HFFc6 (cell line): ENCODE data around the gene DISC1. TPM values are rescaled to one million over a fixed set of nuclear protein-coding genes. Genes with fewer than 3 reads are reported as not detected.
"Not testable (repeated sequence)": the region's sequence is repeated elsewhere in the genome, so short reads cannot be mapped to it uniquely, and the experiment has no call there.

ENCODE experiments used
- DNase-seq: peaks from one replicate; pipeline ENCODE4 v3.0.0-alpha.2; 2018
- H3K27ac Mint-ChIP-seq: 2 replicates; pipeline ENCODE4 v1.8.0; 2020; ENCODE audit warnings: mild to moderate bottlenecking, mixed read lengths
- H3K27me3 Mint-ChIP-seq: 2 replicates; pipeline ENCODE4 v1.8.0; 2021; ENCODE audit warnings: mild to moderate bottlenecking, moderate library complexity, mixed read lengths; ENCODE audit not compliant: insufficient read depth
- H3K36me3 Mint-ChIP-seq: 2 replicates; pipeline ENCODE4 v1.8.0; 2021; ENCODE audit warnings: low read depth, mixed read lengths
- H3K4me1 Mint-ChIP-seq: 2 replicates; pipeline ENCODE4 v1.8.0; 2020; ENCODE audit warnings: low read depth, mixed read lengths
- H3K4me3 Mint-ChIP-seq: 2 replicates; pipeline ENCODE4 v1.8.0; 2020; ENCODE audit warnings: mild to moderate bottlenecking, moderate library complexity, mixed read lengths
- H3K9me3 Mint-ChIP-seq: 2 replicates; pipeline ENCODE4 v1.8.0; 2020; ENCODE audit warnings: mild to moderate bottlenecking, mixed read lengths
- CTCF ChIP-seq: fragments of 200-600 bp; sonication (generic); IDR thresholded peaks from 2 replicates; pipeline ENCODE4 v1.5.0; 2021; ENCODE audit warnings: antibody characterized with exemption, mild to moderate bottlenecking
- total RNA-seq, 6 experiments: library from RNA; stranded (reverse); fragmentation: NEBNext Ultra II Directional; extraction: Animal tissue kit (Norgen Biotek cat#: 25700); gene quantifications; 2 replicates in 1 of 6; 3 replicates in 5 of 6; pipeline ENCODE4 v1.2.3, GENCODE V29; 2021

The DISC1 gene
- total RNA-seq, 6 experiments from 2014 or later, result 1.3 to 4.3 (median 1.9) TPM

DNA sequence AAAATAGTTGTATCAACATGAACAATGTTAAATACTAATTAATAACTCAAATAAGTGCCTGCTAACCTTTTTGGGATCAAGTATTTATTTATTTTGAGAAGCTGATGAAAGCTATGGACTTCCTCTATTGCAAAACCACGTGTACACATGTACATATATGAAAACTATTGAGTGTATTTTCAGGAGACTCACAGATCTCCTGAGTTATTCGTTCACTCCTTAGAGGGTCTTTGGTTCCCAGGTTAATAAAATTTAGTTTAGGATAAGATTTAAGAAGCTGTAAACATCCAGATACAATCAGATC is 130.5 kb downstream of the DISC1 start:
- DNase-seq, result no peak
- TF ChIP-seq CTCF, result no peak; the same call in none of the 2 replicates
- Mint-ChIP-seq H3K36me3 (peaks cover 4% of the 10 kb centered on the region; the same call in 1 of the 2 replicates), H3K4me3 (no peak overlapping the region), H3K4me1 (no peaks in the 10 kb centered on the region), H3K9me3 (no peaks in the 10 kb centered on the region; the same call in 1 of the 2 replicates), H3K27me3 (no peaks in the 10 kb centered on the region; the same call in none of the 2 replicates), H3K27ac (no peak overlapping the region)

DNA sequence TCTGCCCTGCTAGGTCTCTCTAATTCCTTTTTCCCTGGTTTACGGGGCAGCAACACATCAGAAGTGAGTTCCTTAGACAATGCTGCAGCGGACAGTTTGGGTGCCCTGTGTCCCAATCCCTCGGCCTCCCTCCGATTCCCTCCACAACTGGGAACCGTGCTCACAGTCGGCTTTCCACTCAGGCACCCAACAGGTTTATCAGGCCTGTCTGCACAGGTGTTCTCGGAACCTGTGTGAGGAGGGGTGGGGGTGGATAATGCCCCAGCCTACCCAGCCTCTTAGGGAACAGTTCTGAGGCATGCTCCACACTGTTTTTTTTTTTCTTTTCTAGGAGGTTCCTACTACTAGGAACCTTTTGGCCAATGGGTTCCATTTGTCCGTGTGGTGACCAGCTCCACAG is 131.2 kb downstream of the DISC1 start:
- Mint-ChIP-seq H3K27me3 (no peaks in the 10 kb centered on the region; the same call in none of the 2 replicates), H3K36me3 (peaks cover 4% of the 10 kb centered on the region; the same call in 1 of the 2 replicates), H3K4me3 (no peak overlapping the region), H3K9me3 (no peaks in the 10 kb centered on the region; the same call in 1 of the 2 replicates), H3K4me1 (no peaks in the 10 kb centered on the region), H3K27ac (no peak overlapping the region)
- no peak for DNase-seq
- no peak for TF ChIP-seq CTCF

GRCh38 chr1:231761252-231761651 is 134.7 kb downstream of the DISC1 start:
- no peaks in the 10 kb centered on the region; the same call in 1 of the 2 replicates for H3K27me3 Mint-ChIP-seq
- no peaks in the 10 kb centered on the region for H3K36me3 Mint-ChIP-seq
- H3K4me3 Mint-ChIP-seq, result no peak overlapping the region
- TF ChIP-seq CTCF, result no peak
- H3K27ac Mint-ChIP-seq, result no peak overlapping the region
- no peak for DNase-seq
- H3K4me1 Mint-ChIP-seq, result no peaks in the 10 kb centered on the region
- H3K9me3 Mint-ChIP-seq, result no peaks in the 10 kb centered on the region; the same call in 1 of the 2 replicates

- no peak overlapping the region for H3K27ac Mint-ChIP-seq
- H3K4me3 Mint-ChIP-seq, result no peak overlapping the region
- no peak for TF ChIP-seq CTCF
- no peaks in the 10 kb centered on the region for H3K4me1 Mint-ChIP-seq
- no peaks in the 10 kb centered on the region for H3K36me3 Mint-ChIP-seq
- H3K9me3 Mint-ChIP-seq, result no peaks in the 10 kb centered on the region; the same call in 1 of the 2 replicates
- H3K27me3 Mint-ChIP-seq, result no peaks in the 10 kb centered on the region; the same call in 1 of the 2 replicates
- DNase-seq, result no peak
Measured at GRCh38 chr1:231761747-231762541, 135.4 kb downstream of the DISC1 start.

- H3K4me1 Mint-ChIP-seq, result no peaks in the 10 kb centered on the region
- H3K4me3 Mint-ChIP-seq, result no peak overlapping the region
- DNase-seq, result no peak
- no peaks in the 10 kb centered on the region; the same call in 1 of the 2 replicates for H3K9me3 Mint-ChIP-seq
- TF ChIP-seq CTCF, result no peak
- H3K27ac Mint-ChIP-seq, result no peak overlapping the region
- H3K27me3 Mint-ChIP-seq, result peaks cover 2% of the 10 kb centered on the region
- H3K36me3 Mint-ChIP-seq, result no peaks in the 10 kb centered on the region
Measured at GRCh38 chr1:231763456-231763855, 136.9 kb downstream of the DISC1 start.

GRCh38 chr1:231765825-231766224 is 139.2 kb downstream of the DISC1 start:
- not testable (repeated sequence) for H3K27me3 Mint-ChIP-seq, H3K27ac Mint-ChIP-seq, DNase-seq, H3K36me3 Mint-ChIP-seq, H3K4me1 Mint-ChIP-seq, H3K4me3 Mint-ChIP-seq, H3K9me3 Mint-ChIP-seq
